B cell (primary cell): Measurements from ENCODE around the gene TMEM107.

ENCODE experiments used
- CTCF ChIP-seq: fragments of 200-600 bp; IDR thresholded peaks from one replicate; pipeline ENCODE4 v1.8.0; 2022; ENCODE audit warnings: antibody characterized with exemption, mild to moderate bottlenecking
- EZH2 ChIP-seq: IDR thresholded peaks from 2 replicates; pipeline ENCODE4 v1.6.1; 2012; ENCODE audit warnings: borderline replicate concordance, low read depth, mild to moderate bottlenecking, moderate library complexity, low read length; ENCODE audit not compliant: insufficient read depth, poor library complexity, severe bottlenecking

GRCh38 chr17:8153957-8154607 lies 22.1 kb downstream of the TMEM107 start:
- TF ChIP-seq CTCF (no peak), EZH2 (no peak)
